SH-SY5Y (cell line): ENCODE measurements around the gene ATP2C1.

Experiments
- GATA2 ChIP-seq: IDR thresholded peaks from 2 replicates; pipeline ENCODE4 v1.6.1; 2011; ENCODE audit warnings: mild to moderate bottlenecking, low read depth, low read length
- GATA3 ChIP-seq: IDR thresholded peaks from 2 replicates; pipeline ENCODE4 v1.6.1; 2011; ENCODE audit warnings: low read depth, mild to moderate bottlenecking, low read length, moderate library complexity

DNA sequence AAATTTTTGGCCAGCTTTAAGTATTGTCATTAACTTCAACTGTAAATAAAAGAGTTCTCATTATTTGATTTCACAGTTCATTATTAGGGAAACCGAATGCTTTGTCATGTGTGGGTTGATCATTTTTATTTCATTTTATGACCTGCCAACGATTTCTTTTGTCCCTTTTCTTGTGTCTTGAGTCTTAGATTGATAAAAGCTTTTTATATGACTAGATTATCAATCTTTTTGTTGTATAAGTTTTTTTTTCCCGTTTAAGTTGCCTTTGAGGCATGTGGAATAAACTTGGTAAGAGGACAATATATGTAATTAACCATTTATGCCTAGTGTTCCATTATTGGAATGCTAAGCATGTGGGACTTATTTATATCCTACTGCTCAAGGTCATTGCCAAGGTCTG is 62.8 kb downstream of the ATP2C1 start:
- TF ChIP-seq GATA2 (no peak), GATA3 (no peak)
